ENCODE results near the gene TAF15.

GRCh38 chr17:35796942-35797341 lies 12.3 kb upstream of the TAF15 start:
- no peak for TF ChIP-seq CTCF (IDR thresholded peaks at IDR 0.05)
- no peak for TF ChIP-seq POLR2AphosphoS5 (IDR thresholded peaks at IDR 0.05)
- TF ChIP-seq POLR2A (IDR thresholded peaks at IDR 0.05; ENCODE audit: low read depth) = no peak

Measured in esophagus muscularis mucosa (tissue), 3 donors.